HepG2 (cell line): ENCODE results near the gene GPR162. TPM values are rescaled to one million over a fixed set of nuclear protein-coding genes. Genes with fewer than 3 reads are reported as not detected.

Experiments used
- ERF ChIP-seq: IDR thresholded peaks from 2 replicates; pipeline ENCODE4 v1.6.1; 2018; ENCODE audit warnings: missing biosample characterization, missing genetic modification reagents
- KLF16 ChIP-seq, 2 experiments: sonication (generic) in 1 of 2; formaldehyde crosslinking in 1 of 2; IDR thresholded peaks; 2 replicates each; pipeline versions ENCODE4 v1.6.1 to v1.8.0; 2016 to 2023; ENCODE audit warnings: missing genetic modification reagents in 2 of 2, missing compliant biosample characterization in 1 of 2
- MYC ChIP-seq: sonication (generic); formaldehyde crosslinking; IDR thresholded peaks from 2 replicates; pipeline ENCODE4 v1.9.0; 2021; ENCODE audit warnings: missing genetic modification reagents, borderline replicate concordance
- NFE2L2 ChIP-seq: fragments of 150-350 bp; IDR thresholded peaks from 2 replicates; pipeline ENCODE4 v1.6.1; 2014; ENCODE audit warnings: low read length
- PRDM10 ChIP-seq: sonication (generic); formaldehyde crosslinking; IDR thresholded peaks from 2 replicates; pipeline ENCODE4 v1.4.0; 2020; ENCODE audit warnings: low read depth, missing genetic modification reagents
- PRDM15 ChIP-seq: sonication (generic); formaldehyde crosslinking; IDR thresholded peaks from 2 replicates; pipeline ENCODE4 v1.4.0; 2020; ENCODE audit warnings: missing genetic modification reagents
- RFXAP ChIP-seq: sonication (generic); formaldehyde crosslinking; IDR thresholded peaks from 2 replicates; pipeline ENCODE4 v1.4.0; 2020; ENCODE audit warnings: missing genetic modification reagents, borderline replicate concordance
- SIN3A ChIP-seq: IDR thresholded peaks from 2 replicates; pipeline ENCODE4 v1.6.1; 2011; ENCODE audit warnings: low read depth, mild to moderate bottlenecking, control low read depth, low read length, borderline replicate concordance
- SMARCE1 ChIP-seq: fragments of 450-650 bp; IDR thresholded peaks from 2 replicates; pipeline ENCODE4 v1.6.1; 2017; ENCODE audit warnings: borderline replicate concordance
- ZFP82 ChIP-seq: sonication (generic); formaldehyde crosslinking; IDR thresholded peaks from 2 replicates; pipeline ENCODE4 v1.5.1; 2020; ENCODE audit warnings: mild to moderate bottlenecking, missing genetic modification reagents, borderline replicate concordance
- ZMAT5 ChIP-seq: sonication (generic); formaldehyde crosslinking; IDR thresholded peaks from 2 replicates; pipeline ENCODE4 v1.5.0; 2020; ENCODE audit warnings: mild to moderate bottlenecking, low read depth, missing genetic modification reagents, borderline replicate concordance
- ZNF460 ChIP-seq: sonication (generic); formaldehyde crosslinking; IDR thresholded peaks from 2 replicates; pipeline ENCODE4 v1.5.1; 2020; ENCODE audit warnings: missing genetic modification reagents, mild to moderate bottlenecking, borderline replicate concordance
- ZNF513 ChIP-seq: sonication (generic); formaldehyde crosslinking; conservative IDR thresholded peaks from 2 replicates; pipeline ENCODE4 v1.5.0; 2020; ENCODE audit warnings: missing genetic modification reagents
- ZNF574 ChIP-seq: sonication (generic); formaldehyde crosslinking; IDR thresholded peaks from 2 replicates; pipeline ENCODE4 v1.4.0; 2020; ENCODE audit warnings: missing genetic modification reagents
- ZNF598 ChIP-seq: sonication (generic); formaldehyde crosslinking; IDR thresholded peaks from 2 replicates; pipeline ENCODE4 v1.5.1; 2020; ENCODE audit warnings: mild to moderate bottlenecking, missing genetic modification reagents, borderline replicate concordance
- ZNF788 ChIP-seq: sonication (generic); formaldehyde crosslinking; IDR thresholded peaks from 2 replicates; pipeline ENCODE4 v1.5.0; 2020; ENCODE audit warnings: mild to moderate bottlenecking, missing genetic modification reagents, borderline replicate concordance
- polyA plus RNA-seq, 8 experiments: library from polyadenylated mRNA; depleted of rRNA in 3 of 8; stranded (reverse) in 7 of 8; unstranded in 1 of 8; fragments of >200 nt; fragmentation: Illumina TruSeq in 4 of 8; extraction: Trizol in 4 of 8; gene quantifications; 2 replicates each; pipeline versions ENCODE4 v1.2.1 to v1.2.3, GENCODE V29; 2011 to 2016; ENCODE audit warnings: low read depth in 4 of 8, missing spikeins in 1 of 8, mixed read lengths in 1 of 8; ENCODE audit not compliant: insufficient read depth in 1 of 8
- total RNA-seq, 5 experiments: library from RNA; depleted of rRNA; stranded (reverse); fragments of >200 nt; fragmentation: Illumina TruSeq; extraction: Trizol; gene quantifications; 2 replicates each; pipeline ENCODE4 v1.2.3, GENCODE V29; 2016; ENCODE audit warnings: low read depth in 1 of 5

Gene GPR162
- total and polyA plus RNA-seq, 2 of the 13 experiments (the other 11 are each of a cell fraction or from before 2014, with no cell fraction given): 0.08 TPM; not detected in 1

GRCh38 chr12:6829536-6830220, 8.1 kb downstream of the GPR162 start (continued):
- TF ChIP-seq PRDM10 (CRISPR knock-in tag) (no peak), NFE2L2 (no peak), ERF (CRISPR knock-in tag) (no peak), ZNF788 (CRISPR knock-in tag) (no peak), ZNF574 (CRISPR knock-in tag) (peak; percentile 37; the same call in 1 of the 2 replicates), ZNF598 (CRISPR knock-in tag) (no peak), KLF16 (CRISPR knock-in tag; IDR thresholded peaks at IDR 0.05) (no peak), ZNF513 (CRISPR knock-in tag) (no peak), MYC (CRISPR knock-in tag) (peak; percentile 68), SIN3A (no peak), ZMAT5 (CRISPR knock-in tag) (no peak), ZNF460 (CRISPR knock-in tag) (no peak), PRDM15 (0 out of 2 replicates have a peak, but pooled peaks have one; percentile 31), ZFP82 (CRISPR knock-in tag) (no peak), SMARCE1 (no peak), RFXAP (CRISPR knock-in tag) (peak; percentile 73; the same call in 1 of the 2 replicates)
